Ammon's horn (tissue), 1 donor: ENCODE data around the gene ADORA3.
"Not testable (repeated sequence)": the region's sequence is repeated elsewhere in the genome, so short reads cannot be mapped to it uniquely, and the experiment has no call there.

ENCODE experiments used
- DNase-seq: peaks from one replicate; pipeline ENCODE4 v3.0.0-alpha.2; 2016; ENCODE audit warnings: low spot score

Gene ADORA3

DNA sequence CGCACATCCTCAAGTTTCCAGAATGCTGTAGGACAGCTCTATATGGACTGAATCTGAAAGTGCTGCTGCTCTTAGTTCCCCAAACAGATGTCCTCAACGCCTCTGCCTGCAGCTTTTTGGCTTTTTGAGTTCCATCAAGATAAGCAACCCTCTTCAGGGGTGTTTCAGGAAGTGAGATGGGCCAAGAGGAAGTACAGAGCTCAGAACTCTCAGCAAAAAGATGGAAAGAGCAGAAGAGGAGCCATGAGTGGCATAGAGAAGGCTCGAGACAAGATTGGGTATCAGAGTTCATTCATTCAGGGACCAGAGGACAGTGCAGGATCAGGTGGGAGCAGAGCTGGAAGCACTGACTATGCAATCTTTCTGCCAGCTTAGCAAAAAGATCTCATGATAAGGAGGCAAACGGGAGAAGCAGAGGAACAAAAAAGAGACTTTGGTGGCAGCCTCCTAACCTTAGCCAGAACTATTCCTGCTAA lies at the start of gene ADORA3, which contains the start of gene TMIGD3:
Gene ADORA3 (minus strand): TSS at position 49 of the 476 bp plus-strand sequence. CDS start 279 bp downstream, outside the sequence.
Gene TMIGD3 (minus strand): TSS at position 49 of the 476 bp plus-strand sequence. CDS start 279 bp downstream, outside the sequence.
- peak; percentile 70 for DNase-seq

DNA sequence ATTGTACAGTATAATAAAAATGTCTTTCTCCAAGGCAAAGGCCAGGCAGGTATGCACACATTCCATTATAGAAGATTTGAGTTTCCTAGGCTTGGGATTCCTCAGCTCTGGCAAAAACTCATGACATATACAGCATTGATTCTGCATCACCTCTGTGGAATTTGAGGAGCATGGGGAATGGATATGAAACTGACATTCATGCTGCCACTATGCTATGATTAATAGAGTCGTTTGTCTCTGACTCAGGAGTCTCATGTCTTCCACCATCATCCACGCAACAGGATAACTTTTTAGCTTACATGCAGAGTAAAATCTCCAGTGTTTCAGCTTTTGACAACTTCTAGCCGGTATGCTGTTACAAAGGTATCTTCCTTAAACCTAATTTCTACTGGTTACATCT lies 49.8 kb upstream of the ADORA3 start:
- DNase-seq: no peak

DNA sequence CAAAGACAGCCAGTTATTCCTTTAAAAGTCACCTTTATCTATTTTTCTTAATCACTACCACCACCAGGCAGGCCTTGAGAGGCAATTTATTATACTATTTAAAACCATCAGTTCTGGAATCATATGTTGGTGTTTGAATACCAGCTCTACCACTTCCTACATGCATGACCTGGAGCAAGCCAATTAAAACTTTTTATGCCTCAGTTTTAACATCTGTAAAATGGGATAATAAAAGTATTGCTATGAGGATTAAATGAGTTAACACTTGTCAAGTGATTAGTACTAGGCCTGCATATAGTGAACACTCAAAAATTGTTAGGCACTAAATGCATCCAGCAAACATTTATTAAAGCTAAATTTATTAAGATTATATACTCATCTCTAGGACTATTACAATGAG lies 49.2 kb upstream of the ADORA3 start:
- DNase-seq: no peak

DNA sequence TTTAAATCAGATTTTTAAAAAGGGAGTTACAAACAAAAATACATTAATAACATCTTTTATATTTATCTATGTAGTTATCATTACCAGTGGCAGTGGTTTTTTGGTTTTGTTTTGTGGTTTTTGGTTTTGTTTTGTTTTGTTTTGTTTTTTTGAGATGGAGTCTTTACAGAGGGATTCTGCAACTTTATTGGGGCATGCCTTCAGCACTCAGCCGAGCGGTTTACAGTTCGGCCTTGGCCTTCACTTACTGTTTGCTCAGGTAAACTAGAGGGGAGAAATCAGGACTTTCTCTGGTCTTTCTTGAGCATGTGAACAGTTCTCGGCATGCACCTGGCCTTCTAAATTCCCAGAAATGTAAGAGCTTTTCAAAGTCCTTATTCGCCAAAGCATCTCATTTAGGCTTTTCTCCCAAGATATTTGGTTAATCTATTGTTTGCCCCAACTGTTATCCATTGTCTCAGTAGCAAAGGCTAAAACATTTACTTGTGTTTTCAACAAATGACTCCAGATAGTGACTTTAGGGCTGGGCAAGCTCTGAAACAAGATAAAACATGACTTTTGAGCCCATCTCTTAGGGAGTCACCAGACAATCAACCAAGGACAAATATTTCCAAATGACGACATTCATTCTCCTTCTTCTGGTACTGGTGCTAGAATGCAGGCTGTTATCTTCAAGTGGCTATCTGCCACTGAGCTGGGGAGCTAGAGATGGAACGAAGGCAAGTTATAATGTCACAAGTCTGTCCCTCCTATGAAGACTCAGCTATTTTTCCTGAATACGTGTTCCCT lies 48.4 kb upstream of the ADORA3 start:
- DNase-seq: no peak

DNA sequence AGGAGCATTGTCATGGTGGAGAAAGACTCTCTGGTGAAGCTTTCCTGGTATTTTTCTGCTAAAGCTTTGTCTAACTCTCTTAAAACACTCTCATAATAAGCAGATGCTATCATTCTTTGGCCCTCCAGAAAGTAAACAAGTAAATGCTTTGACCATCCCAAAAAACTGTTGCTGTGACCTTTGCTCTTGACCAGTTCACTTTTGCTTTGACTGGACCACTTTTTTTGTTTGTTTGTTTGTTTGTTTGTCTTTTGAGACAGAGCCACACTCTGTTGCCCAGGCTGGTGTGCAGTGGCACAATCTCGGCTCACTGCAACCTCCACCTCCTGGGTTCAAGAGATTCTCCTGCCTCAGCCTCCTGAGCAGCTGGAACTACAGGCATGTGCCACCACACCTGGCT lies 44.4 kb upstream of the ADORA3 start:
- DNase-seq: not testable (repeated sequence)

DNA sequence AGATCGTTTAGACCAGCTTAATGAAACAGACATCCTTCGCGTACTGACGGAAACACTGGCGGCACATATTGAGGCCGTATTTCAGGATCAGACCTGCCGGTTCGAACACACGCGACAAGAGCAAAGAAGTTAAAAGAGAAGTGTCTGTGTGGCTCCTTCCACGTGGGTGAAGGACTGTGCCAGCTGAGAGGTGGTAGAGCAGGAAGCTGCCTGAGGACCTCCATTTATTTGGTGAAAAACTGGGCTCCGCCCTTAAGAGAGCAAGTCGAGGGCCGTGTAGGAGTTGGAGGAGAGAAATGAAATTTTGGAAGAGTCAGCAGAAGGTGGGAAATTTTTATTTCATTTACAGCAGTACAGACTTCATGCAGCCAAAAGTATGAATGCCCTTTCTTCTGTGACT lies 38.8 kb upstream of the ADORA3 start:
- DNase-seq: no peak

DNA sequence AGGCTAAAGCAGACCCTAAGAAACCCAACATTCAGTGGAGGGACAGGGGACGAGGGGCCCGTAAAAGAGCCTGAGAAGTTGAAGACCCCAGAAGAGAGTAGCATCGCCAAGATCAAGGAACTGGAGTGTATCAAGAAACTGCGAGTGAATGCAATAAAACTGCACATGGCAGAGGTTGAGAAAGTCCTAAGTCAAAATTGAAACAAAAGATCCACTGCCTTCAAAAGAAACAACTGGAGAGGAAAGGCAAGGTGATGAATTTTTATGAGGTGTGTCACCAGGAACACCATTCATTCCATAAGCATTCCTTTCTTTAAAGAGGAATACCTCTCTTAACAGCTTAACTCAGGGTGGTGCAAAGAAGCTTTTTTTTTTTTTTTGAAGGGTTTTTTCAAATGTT lies 38.3 kb upstream of the ADORA3 start:
- DNase-seq: no peak

DNA sequence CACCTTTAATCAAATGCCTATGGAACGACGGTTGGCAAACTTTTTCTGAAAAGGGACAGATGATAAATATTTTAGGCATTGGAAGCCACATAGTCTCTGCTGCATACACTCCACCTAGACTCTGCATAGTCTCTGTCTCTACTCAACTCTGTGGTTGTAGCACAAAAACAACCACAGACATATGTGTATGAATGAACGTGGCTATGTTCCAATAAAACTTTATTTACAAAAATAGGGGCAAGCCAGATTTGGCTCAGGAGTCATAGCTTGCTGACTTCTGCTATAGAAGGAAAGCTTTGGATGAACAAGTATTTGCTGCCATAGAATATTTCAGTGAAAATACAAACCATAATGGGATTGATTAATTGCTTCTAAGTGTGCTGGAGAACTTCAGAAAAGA lies 37.5 kb upstream of the ADORA3 start:
- DNase-seq: no peak

DNA sequence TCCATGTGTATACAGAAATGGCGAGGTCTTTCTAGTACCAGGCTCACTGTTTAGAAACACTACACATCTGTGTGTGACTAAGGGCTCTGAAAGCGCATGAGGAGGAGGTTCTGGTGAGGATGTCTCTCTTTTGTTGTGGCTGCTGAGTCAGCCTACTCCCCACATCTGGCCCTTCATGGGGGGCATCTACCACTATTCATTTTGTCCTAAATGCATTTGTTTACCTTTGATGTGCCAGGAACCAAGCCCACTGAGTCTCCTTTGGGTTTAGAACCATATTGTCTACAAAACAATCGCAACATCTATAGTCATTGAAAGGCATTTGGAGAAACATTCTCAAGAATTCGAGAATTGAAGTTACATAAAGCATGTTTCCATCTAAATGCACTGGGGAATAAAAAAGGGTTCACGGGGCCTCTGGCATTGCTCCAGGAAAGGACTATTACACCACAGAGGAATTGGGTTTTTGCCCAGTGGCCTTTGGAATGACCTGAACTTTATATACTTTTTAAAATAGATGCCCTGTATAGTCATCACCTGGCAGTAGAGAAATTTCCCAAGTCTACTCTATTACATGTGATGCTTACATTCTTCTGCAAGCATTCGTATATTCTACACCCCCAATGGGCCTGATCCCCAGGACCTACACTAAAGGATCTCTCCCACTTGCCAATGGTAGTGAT lies 35.1 kb upstream of the ADORA3 start:
- DNase-seq: no peak

DNA sequence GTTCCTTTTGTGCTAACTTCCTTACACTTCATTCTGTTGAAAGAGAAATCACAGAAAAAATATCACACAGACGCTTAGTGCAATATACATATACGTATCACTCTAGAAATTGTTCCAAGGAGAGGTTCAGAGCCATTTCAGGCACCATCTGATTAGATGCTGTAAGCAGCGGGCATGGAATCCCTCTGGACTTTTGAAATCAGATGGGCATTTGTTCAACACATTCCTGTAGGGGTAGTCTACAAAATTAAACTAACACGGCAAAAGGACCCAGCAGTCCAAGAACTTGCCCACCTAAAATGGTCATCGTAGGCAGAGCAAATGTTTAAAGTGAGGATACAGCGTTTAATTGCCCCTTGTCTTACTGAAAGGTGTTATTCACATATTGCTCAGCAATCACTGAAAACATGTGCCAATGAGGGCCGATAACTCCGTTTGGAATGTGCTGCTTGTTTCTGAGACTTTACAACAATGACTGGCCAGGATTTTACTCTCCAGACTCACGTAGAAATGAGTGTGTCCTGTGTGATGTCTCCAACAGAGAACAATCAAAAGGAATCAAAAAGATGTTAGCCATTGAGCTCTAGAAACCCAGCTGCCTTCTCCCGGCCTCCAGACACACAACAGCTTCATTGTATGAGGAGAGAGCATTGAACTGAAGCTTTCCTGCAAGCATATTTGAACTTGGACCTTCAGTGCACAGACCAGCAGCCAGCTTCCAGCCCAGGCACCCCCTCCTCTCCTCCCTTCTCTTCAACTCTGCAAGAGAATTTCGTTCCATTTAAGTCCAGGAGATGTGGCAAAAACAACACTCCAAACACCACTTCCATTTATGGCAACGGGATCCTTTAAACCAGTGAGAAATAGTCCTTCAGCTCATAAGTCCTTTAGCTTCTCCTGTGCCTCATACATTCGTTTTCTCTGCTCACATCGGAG lies 32.1 kb upstream of the ADORA3 start:
- peak; percentile 80 for DNase-seq

DNA sequence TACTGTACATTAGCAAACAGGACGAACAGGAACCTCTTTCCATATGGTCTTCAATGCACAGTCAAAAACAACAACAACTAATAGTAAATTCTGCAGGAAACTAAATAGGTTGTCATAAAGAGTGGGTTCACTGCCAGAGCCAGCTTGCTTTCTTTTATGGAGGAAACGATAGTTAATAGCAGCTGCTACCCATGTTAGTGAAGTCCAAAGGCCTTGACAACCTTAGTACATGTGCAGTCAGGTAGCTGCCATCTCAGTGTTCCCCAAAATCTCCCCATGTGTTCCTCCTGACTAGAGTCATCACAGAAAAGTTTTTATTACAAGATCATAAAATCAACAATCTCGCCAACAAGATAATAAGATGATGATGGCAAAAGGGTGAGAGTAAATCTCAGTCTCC lies 16.6 kb upstream of the ADORA3 start:
- no peak for DNase-seq

DNA sequence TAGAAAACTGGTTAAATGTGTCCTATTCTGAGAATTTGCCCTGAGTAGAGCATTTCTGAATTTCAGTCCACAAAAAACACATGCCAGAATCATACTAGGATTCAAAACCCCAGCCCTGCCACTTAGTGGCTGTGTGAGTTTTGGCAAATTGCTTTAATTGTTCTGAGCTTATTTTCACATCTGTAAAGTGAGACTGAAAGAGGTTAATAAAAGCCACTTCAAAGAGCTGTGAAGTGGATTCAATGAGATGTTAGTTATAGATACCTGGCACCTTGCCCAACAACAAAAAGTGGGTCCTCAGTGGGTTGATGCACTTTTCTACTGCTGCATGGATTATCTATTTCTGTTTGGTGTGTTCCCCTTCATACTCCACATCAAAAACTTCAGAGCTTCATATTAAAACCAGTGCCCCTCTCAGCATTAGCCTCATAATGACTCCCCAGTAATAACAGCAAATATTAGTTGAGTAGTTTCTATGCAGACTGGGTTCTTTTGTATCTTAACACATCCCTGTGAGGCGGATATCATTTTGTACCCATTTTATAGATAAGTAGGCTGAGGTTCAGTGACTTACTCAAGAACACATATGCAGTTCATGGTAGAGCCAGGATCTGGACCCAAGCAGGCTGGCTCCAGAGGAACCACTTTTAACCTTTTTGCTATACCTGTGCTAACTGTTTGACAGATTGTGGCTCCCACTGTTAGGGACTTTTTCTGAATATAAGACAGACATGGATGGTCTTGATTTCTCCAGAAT lies 14.2 kb upstream of the ADORA3 start:
- DNase-seq: no peak

DNA sequence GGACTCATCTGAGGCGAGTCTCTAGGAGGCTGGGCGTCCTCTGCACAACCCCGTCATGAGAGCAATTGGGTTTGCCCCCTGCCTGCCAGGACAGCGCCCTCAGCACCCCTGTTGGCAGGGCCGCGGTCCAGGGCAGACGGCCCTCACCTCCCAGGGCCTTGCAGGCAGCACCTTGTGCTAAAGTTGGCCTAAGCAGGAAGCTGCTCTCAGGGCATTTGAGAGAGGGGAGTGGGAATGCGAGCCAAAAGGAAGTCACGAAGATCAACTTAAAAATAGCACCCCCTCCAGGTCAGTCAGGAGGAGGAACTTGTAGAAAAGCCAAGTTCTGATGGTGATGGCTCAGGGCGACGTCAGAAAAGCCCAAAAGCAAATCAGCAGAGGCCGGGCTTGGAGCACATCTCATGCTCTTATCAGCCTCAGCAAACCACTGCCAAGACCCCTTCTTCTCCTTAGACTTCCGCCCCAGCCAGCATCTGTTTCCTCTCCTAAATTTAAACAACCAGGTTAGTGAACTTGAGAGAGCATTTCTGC lies 12.6 kb upstream of the ADORA3 start:
- peak; percentile 76 for DNase-seq

DNA sequence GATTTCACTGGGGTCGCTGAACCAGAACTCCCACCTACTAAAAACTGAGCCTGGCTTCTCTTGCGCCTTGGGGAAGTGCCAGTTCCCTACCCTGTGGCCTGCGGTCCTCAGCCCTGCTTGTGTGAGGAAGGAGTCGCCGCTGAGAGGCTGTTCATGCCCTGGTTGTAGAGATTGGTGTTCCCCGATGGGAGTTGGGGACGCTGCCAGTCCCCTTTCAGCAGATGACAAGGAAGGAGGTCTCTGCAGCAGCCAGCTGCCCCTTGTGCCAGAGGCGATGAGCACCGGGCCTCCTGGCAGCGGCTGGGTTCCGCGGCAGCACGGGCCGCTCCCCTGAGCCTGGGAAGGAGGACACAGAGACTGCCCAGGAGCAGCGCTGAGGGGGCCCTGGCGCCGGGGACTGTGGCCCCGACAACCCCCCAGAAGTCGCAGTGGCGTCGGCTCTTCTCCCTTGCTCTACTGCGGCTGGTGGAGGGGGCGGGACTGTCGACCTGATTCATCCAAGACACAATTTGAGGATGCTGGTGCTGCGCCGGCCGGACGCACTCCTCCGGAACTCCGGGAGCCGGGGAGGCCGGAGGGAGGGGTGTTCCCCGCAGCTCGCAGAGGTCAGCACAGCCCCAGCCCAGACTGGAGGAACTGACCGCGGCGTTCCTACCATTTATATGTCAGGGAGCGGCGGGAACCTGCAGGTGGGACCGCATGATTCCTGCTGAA lies 12.0 kb upstream of the ADORA3 start:
- peak; percentile 59 for DNase-seq

DNA sequence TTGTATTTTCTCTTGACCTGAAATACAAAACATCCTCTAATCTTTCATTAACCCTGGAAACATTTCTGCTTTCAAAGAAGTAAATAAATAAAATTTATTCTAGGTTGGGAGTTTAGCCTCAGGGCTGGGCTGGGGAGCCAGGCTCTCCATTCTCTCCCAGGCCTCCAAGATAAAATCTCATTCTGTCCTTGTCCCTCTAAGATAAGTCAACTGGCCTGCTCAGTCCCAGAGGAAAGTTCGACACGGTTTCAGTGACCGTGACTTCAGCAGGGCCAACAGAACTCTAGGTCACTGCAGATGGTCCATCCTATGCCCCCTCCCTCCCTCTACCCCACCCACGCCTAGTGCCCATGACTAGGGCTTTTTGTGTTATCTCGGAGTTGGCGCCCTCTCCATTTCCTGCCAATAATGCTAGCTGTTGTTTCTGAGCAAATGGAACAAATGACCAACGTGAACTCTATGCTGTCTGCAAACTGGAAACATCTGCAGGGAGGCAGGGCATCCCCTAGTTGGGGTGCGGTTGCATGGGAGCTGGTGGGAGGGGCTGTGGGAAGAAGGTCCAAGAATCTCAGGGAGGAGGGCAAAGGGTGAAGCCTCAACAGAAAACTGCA lies 10.1 kb upstream of the ADORA3 start:
- DNase-seq: peak; percentile 91

DNA sequence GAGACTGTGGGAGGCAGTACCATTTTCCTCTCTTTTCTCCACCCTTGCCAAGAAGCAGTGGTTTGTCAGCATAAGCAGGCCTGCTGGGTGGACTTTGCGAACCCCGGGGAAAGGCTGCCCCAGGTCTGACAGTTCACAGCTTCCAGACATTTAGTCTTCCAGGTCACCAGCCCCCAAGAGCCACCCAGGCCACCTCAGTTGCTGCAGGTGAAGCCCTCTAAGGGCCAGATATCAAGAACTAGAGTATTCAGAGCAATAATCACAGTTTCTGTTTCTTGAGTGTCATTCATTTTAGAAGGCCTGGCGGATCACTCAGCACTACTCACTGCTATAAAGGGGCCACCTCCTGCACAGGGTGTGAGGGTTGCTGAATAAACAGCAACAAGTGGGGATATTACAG lies 9.5 kb upstream of the ADORA3 start:
- DNase-seq: no peak

DNA sequence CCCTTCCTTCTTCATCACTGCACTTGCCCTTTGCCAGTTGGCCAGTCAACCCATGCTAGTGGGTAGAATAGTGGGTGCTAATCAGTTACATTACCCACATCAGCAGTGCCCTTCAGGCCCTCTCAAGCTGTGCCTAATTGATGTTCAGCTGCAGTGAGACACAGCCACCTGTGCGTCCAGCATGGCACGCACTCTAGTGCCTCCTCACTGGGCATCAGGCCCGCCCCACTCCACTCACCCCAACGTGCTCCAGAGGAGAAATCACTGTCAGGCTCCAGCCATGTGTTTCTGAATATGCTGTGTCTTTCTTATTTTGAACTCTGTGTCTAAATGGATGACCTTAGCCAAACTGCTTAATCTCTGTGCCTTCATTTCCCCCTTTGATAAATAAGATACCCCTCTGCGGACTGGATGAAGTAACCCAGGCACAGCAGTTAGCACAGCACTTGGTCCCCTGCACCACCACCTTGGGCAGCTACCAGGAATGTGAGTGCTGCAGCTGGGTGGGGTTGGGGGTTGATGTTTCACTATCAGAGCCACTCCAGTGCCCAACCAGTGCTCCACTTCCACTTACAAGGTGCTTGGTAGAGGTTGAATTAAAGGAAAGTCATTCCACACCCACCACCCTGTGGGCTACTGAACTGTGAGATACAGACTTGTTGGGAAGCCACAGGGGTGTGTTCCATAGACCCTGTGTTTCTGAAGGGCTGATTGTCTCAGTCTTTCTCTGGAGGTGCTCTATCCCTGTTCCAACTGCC lies 8.9 kb upstream of the ADORA3 start:
- DNase-seq: no peak

DNA sequence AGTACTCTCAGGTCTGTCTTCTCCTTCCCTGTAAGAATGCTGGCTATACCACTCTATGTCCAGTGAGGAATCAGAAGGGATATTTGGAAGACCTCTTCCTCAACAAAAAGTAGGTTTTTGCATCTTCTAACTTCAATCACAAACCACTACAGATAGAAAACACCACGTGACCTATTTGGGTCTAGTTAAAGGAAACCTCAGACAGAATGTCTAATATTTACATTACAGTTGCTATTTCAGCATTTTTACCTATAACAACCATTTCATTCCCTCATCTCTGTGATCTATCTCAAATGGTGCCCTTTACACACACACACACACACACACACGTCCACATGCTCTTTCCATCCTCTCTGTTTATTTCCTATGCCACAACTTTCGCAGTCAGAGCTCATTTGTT lies 7.9 kb upstream of the ADORA3 start:
- DNase-seq: no peak

DNA sequence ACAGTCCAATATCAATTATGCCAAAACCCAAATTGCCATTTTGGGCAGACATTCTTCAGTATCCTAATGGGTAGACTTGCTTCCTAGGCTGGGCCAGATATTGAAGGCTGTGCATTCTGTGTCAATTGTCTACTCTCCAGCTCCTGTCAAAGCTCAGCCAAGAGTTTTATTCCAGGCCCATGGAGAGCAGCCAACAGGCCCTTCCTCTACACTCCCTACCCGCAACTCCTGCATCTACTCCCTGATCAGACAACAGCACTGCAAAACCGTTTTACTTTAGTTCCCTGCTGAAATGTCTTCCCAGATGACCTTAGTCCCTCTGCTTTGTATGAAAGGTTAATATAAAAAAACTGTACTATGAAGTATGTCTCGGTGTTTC lies 6.6 kb upstream of the ADORA3 start:
- DNase-seq: peak; percentile 63
